ENCODE measurements around the gene ELP5.

ELP5 gene

GRCh38 chr17:7214300-7215135 is 37.5 kb upstream of the ELP5 start:
- peak overlapping the region; percentile 87 for H3K27ac ChIP-seq (ENCODE audit: low read depth, low read length)
- peak overlapping the region; percentile 67 for H3K4me3 ChIP-seq (ENCODE audit: low read length)
- H3K27me3 ChIP-seq (ENCODE audit: control insufficient read depth, insufficient read depth, low read length): peaks cover 3% of the 10 kb centered on the region
- H3K36me3 ChIP-seq (ENCODE audit: control insufficient read depth, insufficient read depth, low read length): no peaks in the 10 kb centered on the region
- H3K9ac ChIP-seq (ENCODE audit: low read length): no peak overlapping the region
- peaks cover 24% of the 10 kb centered on the region for H3K4me1 ChIP-seq (ENCODE audit: control insufficient read depth, insufficient read depth, low read length)

DNA sequence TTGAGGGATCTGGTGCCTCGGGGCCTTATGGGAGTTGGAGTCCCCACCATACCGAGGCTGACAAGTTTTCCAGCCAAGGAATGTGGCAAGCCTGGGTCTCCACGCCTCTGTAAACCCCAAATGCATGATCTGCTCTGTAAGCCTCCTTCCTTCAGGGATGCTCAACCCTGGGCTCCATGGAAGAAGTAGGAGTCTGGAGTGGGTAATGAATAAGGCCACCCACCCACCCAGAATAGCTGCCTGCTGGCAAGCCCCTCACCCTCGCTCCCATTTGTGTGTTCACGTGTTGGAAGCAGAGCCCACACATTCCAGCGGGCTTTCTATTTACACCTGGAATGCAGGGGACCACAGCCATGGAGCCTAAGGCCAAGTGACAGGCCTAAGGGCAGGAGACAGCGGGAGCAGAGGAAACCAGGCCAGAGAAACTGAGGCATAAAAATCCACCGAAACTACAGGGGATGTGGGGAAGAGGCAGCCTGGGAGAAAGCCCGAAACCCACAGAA is 36.8 kb upstream of the ELP5 start:
- Histone ChIP-seq H3K27ac (ENCODE audit: low read depth, low read length) (peak overlapping the region; percentile 87), H3K4me3 (ENCODE audit: low read length) (peak overlapping the region; percentile 67), H3K9ac (ENCODE audit: low read length) (no peak overlapping the region), H3K4me1 (ENCODE audit: control insufficient read depth, insufficient read depth, low read length) (peaks cover 25% of the 10 kb centered on the region), H3K36me3 (ENCODE audit: control insufficient read depth, insufficient read depth, low read length) (no peaks in the 10 kb centered on the region), H3K27me3 (ENCODE audit: control insufficient read depth, insufficient read depth, low read length) (peaks cover 3% of the 10 kb centered on the region)

GRCh38 chr17:7215652-7216180 is 36.3 kb upstream of the ELP5 start:
- no peaks in the 10 kb centered on the region for H3K36me3 ChIP-seq (ENCODE audit: control insufficient read depth, insufficient read depth, low read length)
- peaks cover 30% of the 10 kb centered on the region for H3K4me1 ChIP-seq (ENCODE audit: control insufficient read depth, insufficient read depth, low read length)
- H3K27ac ChIP-seq (ENCODE audit: low read depth, low read length): peak overlapping the region; percentile 87
- H3K4me3 ChIP-seq (ENCODE audit: low read length): peak overlapping the region; percentile 40
- peaks cover 3% of the 10 kb centered on the region for H3K27me3 ChIP-seq (ENCODE audit: control insufficient read depth, insufficient read depth, low read length)
- H3K9ac ChIP-seq (ENCODE audit: low read length): no peak overlapping the region

- peak overlapping the region; percentile 29 for H3K27ac ChIP-seq (ENCODE audit: low read depth, low read length)
- H3K4me1 ChIP-seq (ENCODE audit: control insufficient read depth, insufficient read depth, low read length): peaks cover 35% of the 10 kb centered on the region
- no peak overlapping the region for H3K9ac ChIP-seq (ENCODE audit: low read length)
- H3K27me3 ChIP-seq (ENCODE audit: control insufficient read depth, insufficient read depth, low read length): peaks cover 3% of the 10 kb centered on the region
- H3K4me3 ChIP-seq (ENCODE audit: low read length): peak overlapping the region; percentile 32
- no peaks in the 10 kb centered on the region for H3K36me3 ChIP-seq (ENCODE audit: control insufficient read depth, insufficient read depth, low read length)
Observed at GRCh38 chr17:7216242-7217112, 35.5 kb upstream of the ELP5 start.

DNA sequence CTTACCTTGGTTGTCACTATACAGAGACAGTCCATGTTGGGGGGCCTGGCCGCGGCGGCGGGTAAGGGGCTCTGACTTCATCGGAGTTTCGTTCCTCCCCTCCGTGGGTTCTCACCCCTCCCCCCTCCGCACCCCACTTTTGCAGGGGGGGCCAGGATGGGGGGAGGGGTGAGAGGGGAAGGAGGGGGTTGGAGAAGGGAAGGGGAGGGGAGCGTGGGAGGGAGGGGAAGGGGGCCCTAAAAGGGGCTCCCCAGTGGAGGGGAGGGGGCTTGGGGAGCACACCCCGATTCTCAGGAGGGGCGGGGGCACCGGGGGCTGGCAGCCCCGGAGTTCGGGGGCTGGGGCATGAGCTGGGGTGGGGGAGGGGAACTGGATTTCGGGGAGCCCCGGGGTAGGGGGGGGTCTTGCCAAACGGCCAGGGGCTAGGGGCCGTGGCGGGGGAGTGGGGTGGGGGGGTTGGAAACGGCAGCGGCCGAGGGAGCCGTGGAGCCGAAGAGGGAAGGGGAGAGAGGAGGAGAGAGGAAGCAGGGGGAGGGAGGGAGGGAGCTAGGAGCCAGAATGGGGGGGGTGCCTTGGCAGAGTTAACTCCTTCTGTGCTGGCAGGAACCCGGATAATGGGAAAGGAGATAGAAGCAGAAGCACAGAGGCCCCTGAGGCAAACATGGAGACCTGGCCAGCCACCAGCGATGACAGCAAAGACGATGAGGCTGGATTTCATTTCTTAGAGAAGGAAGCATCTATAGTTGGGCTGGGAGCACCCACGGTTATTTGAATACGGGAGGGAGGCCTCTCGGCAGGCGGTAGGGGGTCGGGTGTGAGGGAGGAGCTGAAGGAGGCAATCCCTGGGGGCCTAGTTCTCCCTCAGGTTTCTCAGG is 34.7 kb upstream of the ELP5 start:
- peak overlapping the region; percentile 56 for H3K4me3 ChIP-seq (ENCODE audit: low read length)
- H3K27me3 ChIP-seq (ENCODE audit: control insufficient read depth, insufficient read depth, low read length): peaks cover 3% of the 10 kb centered on the region
- peak overlapping the region; percentile 77 for H3K27ac ChIP-seq (ENCODE audit: low read depth, low read length)
- H3K4me1 ChIP-seq (ENCODE audit: control insufficient read depth, insufficient read depth, low read length): peaks cover 30% of the 10 kb centered on the region
- H3K36me3 ChIP-seq (ENCODE audit: control insufficient read depth, insufficient read depth, low read length): peaks cover 5% of the 10 kb centered on the region
- H3K9ac ChIP-seq (ENCODE audit: low read length): no peak overlapping the region

- H3K4me1 ChIP-seq (ENCODE audit: control insufficient read depth, insufficient read depth, low read length): peaks cover 30% of the 10 kb centered on the region
- H3K36me3 ChIP-seq (ENCODE audit: control insufficient read depth, insufficient read depth, low read length): peaks cover 13% of the 10 kb centered on the region
- peak overlapping the region; percentile 77 for H3K27ac ChIP-seq (ENCODE audit: low read depth, low read length)
- H3K27me3 ChIP-seq (ENCODE audit: control insufficient read depth, insufficient read depth, low read length): peaks cover 3% of the 10 kb centered on the region
- no peak overlapping the region for H3K9ac ChIP-seq (ENCODE audit: low read length)
- H3K4me3 ChIP-seq (ENCODE audit: low read length): peak overlapping the region; percentile 56
Observed at GRCh38 chr17:7218166-7218565, 33.8 kb upstream of the ELP5 start.

GRCh38 chr17:7218758-7219157 is 33.3 kb upstream of the ELP5 start:
- peaks cover 3% of the 10 kb centered on the region for H3K27me3 ChIP-seq (ENCODE audit: control insufficient read depth, insufficient read depth, low read length)
- peak overlapping the region; percentile 93 for H3K27ac ChIP-seq (ENCODE audit: low read depth, low read length)
- H3K9ac ChIP-seq (ENCODE audit: low read length): no peak overlapping the region
- peaks cover 28% of the 10 kb centered on the region for H3K4me1 ChIP-seq (ENCODE audit: control insufficient read depth, insufficient read depth, low read length)
- no peak overlapping the region for H3K4me3 ChIP-seq (ENCODE audit: low read length)
- H3K36me3 ChIP-seq (ENCODE audit: control insufficient read depth, insufficient read depth, low read length): peaks cover 19% of the 10 kb centered on the region

DNA sequence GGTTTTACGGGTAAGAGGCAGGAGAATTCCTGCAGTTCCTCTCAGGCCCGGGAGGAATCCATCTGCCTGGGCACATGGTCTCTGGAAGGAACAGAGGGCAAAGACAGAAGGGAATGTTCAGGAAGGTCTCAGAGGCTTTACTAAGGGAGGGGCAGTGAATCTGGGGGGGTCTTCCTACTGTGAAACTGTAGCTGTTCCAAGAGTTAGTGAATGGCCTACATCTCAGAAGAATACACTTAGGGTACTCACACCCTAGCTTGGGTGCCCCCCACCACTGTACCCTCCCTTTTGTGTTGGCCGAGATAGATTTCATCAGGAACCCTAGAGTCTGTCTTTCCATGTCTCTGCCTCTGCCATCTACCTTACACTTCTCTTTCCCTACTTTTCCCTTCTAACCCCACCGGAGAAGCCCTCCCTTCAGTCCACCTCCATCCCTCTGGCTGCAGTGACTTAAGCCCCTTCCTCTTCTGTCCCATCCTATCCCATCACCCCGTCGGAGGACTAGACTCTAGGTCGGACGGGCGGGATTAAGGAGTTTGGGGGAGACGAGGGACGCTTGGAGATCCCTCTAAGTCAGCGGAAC is 32.7 kb upstream of the ELP5 start:
- H3K9ac ChIP-seq (ENCODE audit: low read length): peak overlapping the region; percentile 57
- H3K36me3 ChIP-seq (ENCODE audit: control insufficient read depth, insufficient read depth, low read length): peaks cover 24% of the 10 kb centered on the region
- H3K4me3 ChIP-seq (ENCODE audit: low read length): peak overlapping the region; percentile 93
- peak overlapping the region; percentile 93 for H3K27ac ChIP-seq (ENCODE audit: low read depth, low read length)
- H3K4me1 ChIP-seq (ENCODE audit: control insufficient read depth, insufficient read depth, low read length): peaks cover 23% of the 10 kb centered on the region
- H3K27me3 ChIP-seq (ENCODE audit: control insufficient read depth, insufficient read depth, low read length): no peaks in the 10 kb centered on the region

DNA sequence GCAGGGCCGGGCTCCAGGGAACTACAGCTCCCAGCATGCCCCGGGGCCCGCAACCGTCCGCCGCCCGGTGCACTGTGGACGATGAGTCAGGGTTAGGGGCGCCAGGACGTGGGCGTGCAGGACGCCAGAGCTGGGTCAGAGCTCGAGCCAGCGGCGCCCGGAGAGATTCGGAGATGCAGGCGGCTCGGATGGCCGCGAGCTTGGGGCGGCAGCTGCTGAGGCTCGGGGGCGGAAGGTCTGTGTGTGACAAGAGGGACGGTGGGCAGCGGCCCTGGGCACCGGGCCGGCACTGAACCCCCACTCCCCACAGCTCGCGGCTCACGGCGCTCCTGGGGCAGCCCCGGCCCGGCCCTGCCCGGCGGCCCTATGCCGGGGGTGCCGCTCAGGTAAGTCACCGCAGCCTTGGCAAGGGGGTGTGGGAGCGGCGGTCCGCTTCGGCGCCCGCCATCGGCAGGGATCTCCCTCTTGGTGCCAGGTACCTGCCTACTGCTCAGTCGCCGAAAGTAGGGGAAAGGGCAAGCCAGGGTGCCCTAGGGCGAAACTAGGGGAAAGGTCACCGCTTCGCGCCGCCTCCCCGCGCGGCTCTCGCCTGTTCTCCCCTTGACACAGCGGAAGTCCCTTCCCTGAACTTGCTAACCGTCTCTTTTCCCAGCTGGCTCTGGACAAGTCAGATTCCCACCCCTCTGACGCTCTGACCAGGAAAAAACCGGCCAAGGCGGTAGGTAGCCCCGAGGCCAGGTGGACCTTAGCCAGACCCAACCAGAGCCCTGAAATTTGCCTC is 32.0 kb upstream of the ELP5 start, which contains the start of the genes ACADVL and DLG4:
ACADVL (plus strand) TSS at position 127 of the 781 bp plus-strand sequence; CDS start at position 174, 47 bp downstream.
DLG4 (minus strand) TSS at position 25 of the 781 bp plus-strand sequence.
- H3K4me3 ChIP-seq (ENCODE audit: low read length): peak within 1 kb of the TSS; percentile 93
- H3K27ac ChIP-seq (ENCODE audit: low read depth, low read length): peak within 1 kb of the TSS; percentile 93
- peak within 1 kb of the TSS; percentile 86 for H3K9ac ChIP-seq (ENCODE audit: low read length)
- H3K4me1 ChIP-seq (ENCODE audit: control insufficient read depth, insufficient read depth, low read length): peaks cover 23% of the 10 kb centered on the region
- H3K36me3 ChIP-seq (ENCODE audit: control insufficient read depth, insufficient read depth, low read length): peaks cover 27% of the 10 kb centered on the region
- H3K27me3 ChIP-seq (ENCODE audit: control insufficient read depth, insufficient read depth, low read length): no peaks in the 10 kb centered on the region

DNA sequence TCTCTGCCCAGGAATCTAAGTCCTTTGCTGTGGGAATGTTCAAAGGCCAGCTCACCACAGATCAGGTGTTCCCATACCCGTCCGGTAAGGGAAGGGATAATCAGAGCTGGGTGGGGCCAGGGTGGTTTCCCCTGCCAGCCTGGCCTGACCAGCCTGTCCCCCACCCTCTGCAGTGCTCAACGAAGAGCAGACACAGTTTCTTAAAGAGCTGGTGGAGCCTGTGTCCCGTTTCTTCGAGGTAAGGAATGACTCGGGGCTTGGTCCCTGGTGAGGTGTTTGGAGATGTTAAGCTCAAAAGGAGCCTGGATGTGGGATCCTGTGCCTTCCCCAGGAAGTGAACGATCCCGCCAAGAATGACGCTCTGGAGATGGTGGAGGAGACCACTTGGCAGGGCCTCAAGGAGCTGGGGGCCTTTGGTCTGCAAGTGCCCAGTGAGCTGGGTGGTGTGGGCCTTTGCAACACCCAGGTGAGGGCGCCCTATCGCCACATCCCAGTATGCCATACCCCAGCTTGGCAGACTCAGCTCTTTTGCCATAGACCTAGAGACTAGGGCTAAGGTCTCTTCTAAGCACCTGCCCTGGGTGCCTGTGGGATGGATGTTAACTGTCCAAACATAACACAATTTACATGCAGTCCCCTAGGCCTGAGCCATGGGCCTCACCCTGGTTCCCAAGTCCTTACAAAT is 31.3 kb upstream of the ELP5 start:
- peaks cover 20% of the 10 kb centered on the region for H3K4me1 ChIP-seq (ENCODE audit: control insufficient read depth, insufficient read depth, low read length)
- H3K27ac ChIP-seq (ENCODE audit: low read depth, low read length): peak overlapping the region; percentile 93
- peak overlapping the region; percentile 86 for H3K9ac ChIP-seq (ENCODE audit: low read length)
- H3K36me3 ChIP-seq (ENCODE audit: control insufficient read depth, insufficient read depth, low read length): peaks cover 27% of the 10 kb centered on the region
- peak overlapping the region; percentile 93 for H3K4me3 ChIP-seq (ENCODE audit: low read length)
- no peaks in the 10 kb centered on the region for H3K27me3 ChIP-seq (ENCODE audit: control insufficient read depth, insufficient read depth, low read length)

All from rectal smooth muscle tissue (tissue), 1 donor.